ENCODE results near the gene HES6.

DNA sequence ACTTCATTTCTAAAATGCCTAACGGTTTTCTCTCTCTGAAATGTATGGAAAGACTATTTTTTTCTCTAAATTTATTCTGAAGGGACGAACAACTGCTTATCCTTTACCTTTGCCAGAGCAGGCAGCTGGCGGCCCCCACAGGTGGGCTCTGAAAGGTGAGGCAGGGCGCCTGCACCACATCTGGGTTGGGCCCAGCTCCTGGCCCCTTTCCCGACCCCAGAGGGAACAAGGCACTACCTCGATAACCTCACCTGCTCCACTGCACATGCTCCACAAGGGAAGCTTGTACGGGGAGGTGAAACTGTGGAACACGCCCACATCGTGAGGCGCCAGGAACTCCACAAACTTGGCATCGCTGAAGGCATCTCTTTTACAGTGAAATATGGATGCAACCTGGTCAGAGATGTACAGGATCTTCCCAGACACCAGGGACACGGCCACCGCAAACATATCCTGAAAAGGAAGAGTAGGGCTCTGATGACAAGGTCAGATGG lies 31.3 kb upstream of the HES6 start:
- TF ChIP-seq, protein P1, sequence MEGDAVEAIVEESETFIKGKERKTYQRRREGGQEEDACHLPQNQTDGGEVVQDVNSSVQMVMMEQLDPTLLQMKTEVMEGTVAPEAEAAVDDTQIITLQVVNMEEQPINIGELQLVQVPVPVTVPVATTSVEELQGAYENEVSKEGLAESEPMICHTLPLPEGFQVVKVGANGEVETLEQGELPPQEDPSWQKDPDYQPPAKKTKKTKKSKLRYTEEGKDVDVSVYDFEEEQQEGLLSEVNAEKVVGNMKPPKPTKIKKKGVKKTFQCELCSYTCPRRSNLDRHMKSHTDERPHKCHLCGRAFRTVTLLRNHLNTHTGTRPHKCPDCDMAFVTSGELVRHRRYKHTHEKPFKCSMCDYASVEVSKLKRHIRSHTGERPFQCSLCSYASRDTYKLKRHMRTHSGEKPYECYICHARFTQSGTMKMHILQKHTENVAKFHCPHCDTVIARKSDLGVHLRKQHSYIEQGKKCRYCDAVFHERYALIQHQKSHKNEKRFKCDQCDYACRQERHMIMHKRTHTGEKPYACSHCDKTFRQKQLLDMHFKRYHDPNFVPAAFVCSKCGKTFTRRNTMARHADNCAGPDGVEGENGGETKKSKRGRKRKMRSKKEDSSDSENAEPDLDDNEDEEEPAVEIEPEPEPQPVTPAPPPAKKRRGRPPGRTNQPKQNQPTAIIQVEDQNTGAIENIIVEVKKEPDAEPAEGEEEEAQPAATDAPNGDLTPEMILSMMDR (IDR thresholded peaks at IDR 0.05) = no peak
- no peak for TF ChIP-seq POLR2A (IDR thresholded peaks at IDR 0.05)

Data from uterus (tissue), 2 donors.